ENCODE measurements around the gene PLEKHA4.

PLEKHA4 gene

DNA sequence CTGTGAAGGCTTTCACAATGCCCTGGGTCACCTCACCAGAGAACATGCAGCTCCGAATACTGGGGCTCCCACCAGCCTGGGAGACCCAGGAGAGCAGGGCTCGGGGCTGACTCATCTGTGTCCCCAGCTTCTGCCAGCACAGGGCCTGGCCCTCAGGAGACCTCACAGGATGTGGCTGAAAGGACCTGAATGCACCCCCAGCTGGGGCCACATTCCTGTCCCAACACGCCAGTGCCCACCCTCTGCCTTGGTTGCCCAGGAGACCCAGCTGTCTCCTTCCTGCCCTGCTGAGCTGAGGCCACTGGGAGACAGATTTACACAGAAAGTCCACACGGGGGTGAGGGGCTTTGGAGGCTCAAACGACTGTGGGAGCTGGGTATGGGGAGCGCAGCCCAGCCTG lies 69.5 kb downstream of the PLEKHA4 start:
- TF ChIP-seq, protein P1, sequence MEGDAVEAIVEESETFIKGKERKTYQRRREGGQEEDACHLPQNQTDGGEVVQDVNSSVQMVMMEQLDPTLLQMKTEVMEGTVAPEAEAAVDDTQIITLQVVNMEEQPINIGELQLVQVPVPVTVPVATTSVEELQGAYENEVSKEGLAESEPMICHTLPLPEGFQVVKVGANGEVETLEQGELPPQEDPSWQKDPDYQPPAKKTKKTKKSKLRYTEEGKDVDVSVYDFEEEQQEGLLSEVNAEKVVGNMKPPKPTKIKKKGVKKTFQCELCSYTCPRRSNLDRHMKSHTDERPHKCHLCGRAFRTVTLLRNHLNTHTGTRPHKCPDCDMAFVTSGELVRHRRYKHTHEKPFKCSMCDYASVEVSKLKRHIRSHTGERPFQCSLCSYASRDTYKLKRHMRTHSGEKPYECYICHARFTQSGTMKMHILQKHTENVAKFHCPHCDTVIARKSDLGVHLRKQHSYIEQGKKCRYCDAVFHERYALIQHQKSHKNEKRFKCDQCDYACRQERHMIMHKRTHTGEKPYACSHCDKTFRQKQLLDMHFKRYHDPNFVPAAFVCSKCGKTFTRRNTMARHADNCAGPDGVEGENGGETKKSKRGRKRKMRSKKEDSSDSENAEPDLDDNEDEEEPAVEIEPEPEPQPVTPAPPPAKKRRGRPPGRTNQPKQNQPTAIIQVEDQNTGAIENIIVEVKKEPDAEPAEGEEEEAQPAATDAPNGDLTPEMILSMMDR (IDR thresholded peaks at IDR 0.05; ENCODE audit: low read depth, low read length, missing control alignments) = no peak
- H3K4me3 ChIP-seq (ENCODE audit: low read depth, low read length) = no peak overlapping the region
- in situ Hi-C loops (cut with HindIII; ENCODE audit: low sequenced_read_pairs) = loop anchor here (5.0 to 10.0 kb wide), 3 partner anchors 46 to 188 kb away; partner anchors contain the start of gene NTN5
- no peak for DNase-seq (ENCODE audit: low read depth)

DNA sequence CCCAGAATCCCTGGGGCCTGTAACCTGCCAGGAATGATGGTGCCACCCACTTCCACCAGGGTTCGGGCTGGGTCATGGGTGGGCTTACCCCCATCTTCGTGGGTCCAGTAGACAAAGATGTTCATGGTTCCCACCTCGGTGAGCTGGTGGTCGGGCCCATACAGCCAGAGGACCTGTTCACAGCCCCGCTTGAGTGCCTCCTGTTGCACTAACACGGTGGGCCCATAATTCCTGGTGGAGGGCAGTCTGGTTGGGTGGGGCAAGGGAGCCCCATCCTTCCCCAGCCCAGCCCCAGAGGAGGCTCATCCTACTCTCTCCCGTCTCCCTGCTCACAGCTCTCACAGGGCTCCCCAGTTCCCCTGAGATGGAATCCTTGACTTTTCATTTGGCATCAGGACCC lies 71.3 kb downstream of the PLEKHA4 start:
- DNase-seq (ENCODE audit: low read depth) = no peak
- TF ChIP-seq, protein P1 (IDR thresholded peaks at IDR 0.05; ENCODE audit: low read depth, low read length, missing control alignments) = no peak
- in situ Hi-C loops (cut with HindIII; ENCODE audit: low sequenced_read_pairs) = loop anchor here (5.0 to 10.0 kb wide), 3 partner anchors 48 to 190 kb away; partner anchors contain the start of gene NTN5
- H3K4me3 ChIP-seq (ENCODE audit: low read depth, low read length) = no peak overlapping the region

DNA sequence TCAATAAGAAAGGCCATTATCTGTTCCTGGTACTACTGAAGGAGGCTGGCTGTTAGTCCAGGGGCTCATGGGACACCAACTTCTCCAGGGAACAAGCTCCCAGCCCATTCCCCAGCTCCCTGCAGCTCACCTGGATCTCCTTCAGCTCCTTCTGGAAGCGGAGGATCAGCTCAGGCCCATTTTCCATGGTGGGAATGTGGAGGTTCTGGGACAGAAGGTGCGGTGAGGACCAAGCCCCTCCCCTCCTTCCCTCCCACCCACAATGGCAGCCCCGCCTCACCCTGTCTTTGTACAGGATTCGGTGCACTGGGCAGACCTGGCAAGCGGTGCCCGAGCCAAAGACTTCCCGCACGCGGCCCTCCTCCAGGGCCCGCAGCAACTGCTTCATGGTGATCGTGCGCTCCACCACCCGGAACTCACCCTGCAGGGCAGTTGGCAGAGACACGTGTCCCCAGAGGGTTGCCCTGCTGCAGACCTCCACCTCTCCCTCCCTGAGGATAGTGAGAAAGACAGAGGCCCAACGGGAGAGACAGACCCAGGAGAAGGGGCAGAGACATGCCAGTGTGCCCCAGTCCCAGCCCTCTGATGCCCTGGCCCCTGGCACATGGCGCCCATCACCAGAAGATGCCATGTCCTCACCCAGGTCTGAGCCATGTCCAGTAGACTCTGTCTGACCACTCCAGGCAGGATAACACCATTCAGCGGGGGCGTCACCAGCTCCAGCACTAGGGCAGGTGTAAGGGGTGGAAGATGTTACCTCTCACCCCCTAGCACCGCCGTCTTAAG lies 71.9 kb downstream of the PLEKHA4 start:
- DNase-seq (ENCODE audit: low read depth) = no peak
- TF ChIP-seq, protein P1 (IDR thresholded peaks at IDR 0.05; ENCODE audit: low read depth, low read length, missing control alignments) = no peak
- no peak overlapping the region for H3K4me3 ChIP-seq (ENCODE audit: low read depth, low read length)
- in situ Hi-C loops (cut with HindIII; ENCODE audit: low sequenced_read_pairs) = loop anchor here (5.0 to 10.0 kb wide), 3 partner anchors 48 to 191 kb away; partner anchors contain the start of gene NTN5

DNA sequence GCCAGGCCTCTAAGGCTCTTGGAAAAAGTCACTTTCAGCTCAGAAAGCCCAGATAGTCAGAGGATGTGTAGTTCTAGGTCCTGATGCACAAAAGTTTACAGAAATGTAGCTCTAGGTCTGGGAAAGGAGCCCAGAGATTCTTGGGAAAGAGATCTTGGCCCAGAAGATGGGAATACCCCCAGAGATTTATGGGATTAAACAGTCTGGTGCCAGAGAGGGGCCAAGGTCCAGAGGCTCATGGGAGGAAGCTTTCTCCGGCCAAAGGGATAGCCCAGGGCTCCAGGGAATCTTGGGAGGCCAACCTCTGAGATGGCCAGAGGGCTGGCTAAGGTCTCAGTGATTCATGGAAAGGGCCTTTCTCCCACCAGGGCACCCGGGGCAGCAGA lies 72.7 kb downstream of the PLEKHA4 start:
- TF ChIP-seq, protein P1 (IDR thresholded peaks at IDR 0.05; ENCODE audit: low read depth, low read length, missing control alignments) = no peak
- H3K4me3 ChIP-seq (ENCODE audit: low read depth, low read length) = no peak overlapping the region
- in situ Hi-C loops (cut with HindIII; ENCODE audit: low sequenced_read_pairs) = loop anchor here (5.0 to 10.0 kb wide), 3 partner anchors 49 to 192 kb away; partner anchors contain the start of gene NTN5
- DNase-seq (ENCODE audit: low read depth) = no peak

DNA sequence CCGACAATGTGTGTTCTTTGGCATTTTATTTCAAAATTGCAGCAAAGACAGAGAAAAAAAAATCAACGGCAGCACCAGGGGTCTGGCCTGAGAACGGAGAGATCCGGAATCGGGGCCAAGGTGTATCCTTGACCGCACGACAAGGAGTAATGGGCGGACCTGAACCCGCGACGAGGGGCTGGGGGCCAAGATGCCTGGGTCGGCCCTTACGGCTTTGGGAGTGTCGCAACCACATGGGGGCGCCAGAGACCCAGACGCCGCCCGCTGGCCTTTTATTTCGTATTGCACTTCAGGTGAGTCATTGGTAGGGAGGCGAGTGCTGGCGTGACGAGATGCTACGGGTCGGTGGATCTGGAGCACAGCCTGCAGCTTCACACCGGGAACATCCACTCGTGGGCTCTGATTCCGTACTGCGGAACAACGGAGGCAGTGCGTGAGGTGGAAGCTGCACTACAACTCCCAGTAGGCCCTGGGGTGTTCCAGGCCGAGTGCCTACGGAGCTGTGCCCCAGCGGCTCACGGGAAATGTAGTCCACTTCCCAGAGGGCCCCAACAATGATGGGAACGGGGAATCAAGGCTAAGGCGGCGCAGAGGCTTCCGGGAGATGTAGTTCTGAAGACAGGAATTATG lies 73.2 kb downstream of the PLEKHA4 start:
- DNase-seq (ENCODE audit: low read depth) = peak; percentile 86
- H3K4me3 ChIP-seq (ENCODE audit: low read depth, low read length) = peak overlapping the region; percentile 43
- in situ Hi-C loops (cut with HindIII; ENCODE audit: low sequenced_read_pairs) = loop anchor here (5.0 to 10.0 kb wide), 3 partner anchors 50 to 192 kb away; partner anchors contain the start of gene NTN5
- TF ChIP-seq, protein P1 (IDR thresholded peaks at IDR 0.05; ENCODE audit: low read depth, low read length, missing control alignments) = peak; percentile 95

DNA sequence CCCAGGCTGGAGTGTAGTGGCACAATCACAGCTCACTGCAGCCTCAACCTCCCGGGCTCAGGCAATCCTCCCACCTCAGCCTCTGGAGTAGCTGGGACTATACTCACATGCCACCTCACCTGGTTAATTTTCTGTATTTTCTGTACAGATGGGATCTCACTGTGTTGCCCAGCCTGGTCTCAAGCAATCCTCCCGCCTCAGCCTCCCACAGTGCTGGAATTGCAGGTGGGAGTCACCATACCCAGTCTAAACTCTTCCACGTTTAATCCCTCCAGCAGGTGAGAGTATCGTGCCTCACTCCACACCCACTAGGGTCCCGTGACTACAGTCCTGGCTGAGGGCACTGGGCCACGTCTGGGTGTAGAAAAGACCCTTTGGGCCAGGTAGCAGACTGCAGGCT lies 74.1 kb downstream of the PLEKHA4 start:
- TF ChIP-seq, protein P1 (IDR thresholded peaks at IDR 0.05; ENCODE audit: low read depth, low read length, missing control alignments) = no peak
- DNase-seq (ENCODE audit: low read depth) = no peak
- H3K4me3 ChIP-seq (ENCODE audit: low read depth, low read length) = no peak overlapping the region
- in situ Hi-C loops (cut with HindIII; ENCODE audit: low sequenced_read_pairs) = loop anchor here (10.0 kb wide), 2 partner anchors 51 to 119 kb away; partner anchors contain the start of gene NTN5

All from astrocyte of the cerebellum (primary cell).